PC-3 (cell line): ENCODE data around the gene SPEF1.

Source experiments
- EZH2 ChIP-seq: fragments of 300-600 bp; sonication (generic); IDR thresholded peaks from one replicate; pipeline ENCODE4 v1.6.1; 2017; ENCODE audit warnings: antibody characterized with exemption, mild to moderate bottlenecking, low read length; ENCODE audit not compliant: unreplicated experiment
- TF ChIP-seq, protein P1 (sequence below): fragments of 300-600 bp; sonication (generic); conservative IDR thresholded peaks from 2 replicates; pipeline ENCODE4 v1.5.1; 2017; ENCODE audit warnings: antibody characterized with exemption, low read depth, mild to moderate bottlenecking, low read length

DNA sequence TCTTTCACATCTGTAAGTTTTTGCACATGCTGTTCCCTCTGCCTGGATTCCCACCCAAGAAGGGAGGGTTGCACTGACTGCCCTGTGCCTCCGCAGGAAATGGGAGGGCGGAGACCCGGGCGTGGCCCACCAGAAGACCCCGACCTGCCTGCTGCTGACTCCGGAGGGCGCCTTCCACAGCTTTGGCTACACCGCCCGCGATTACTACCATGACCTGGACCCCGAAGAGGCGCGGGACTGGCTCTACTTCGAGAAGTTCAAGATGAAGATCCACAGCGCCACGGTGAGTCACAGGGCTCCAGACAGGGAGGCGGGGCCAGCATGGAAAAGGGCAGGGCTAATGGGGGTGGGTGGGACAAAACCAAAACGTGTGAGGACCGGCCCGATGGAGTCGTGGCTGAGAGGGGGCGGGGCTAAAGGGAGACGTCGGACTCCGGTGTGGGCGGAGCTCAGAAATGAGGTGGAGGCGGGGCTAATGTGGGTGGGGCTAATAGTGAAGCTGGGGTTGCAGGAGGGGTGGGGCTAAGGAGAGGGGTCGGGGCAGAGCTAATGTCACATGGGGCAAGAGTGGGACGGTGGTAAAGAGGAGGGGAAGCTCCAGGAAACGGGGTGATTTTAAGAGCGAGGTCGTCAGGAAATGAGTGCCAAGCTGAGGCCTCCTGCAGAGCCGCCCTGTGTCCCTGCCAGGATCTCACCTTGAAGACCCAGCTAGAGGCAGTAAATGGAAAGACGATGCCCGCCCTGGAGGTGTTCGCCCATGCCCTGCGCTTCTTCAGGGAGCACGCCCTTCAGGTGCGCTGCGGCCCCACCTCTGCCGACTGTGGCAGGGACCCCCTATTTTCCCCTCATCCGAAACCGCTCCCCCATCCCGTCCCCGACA lies 36.2 kb downstream of the SPEF1 start:
- TF ChIP-seq, protein P1, sequence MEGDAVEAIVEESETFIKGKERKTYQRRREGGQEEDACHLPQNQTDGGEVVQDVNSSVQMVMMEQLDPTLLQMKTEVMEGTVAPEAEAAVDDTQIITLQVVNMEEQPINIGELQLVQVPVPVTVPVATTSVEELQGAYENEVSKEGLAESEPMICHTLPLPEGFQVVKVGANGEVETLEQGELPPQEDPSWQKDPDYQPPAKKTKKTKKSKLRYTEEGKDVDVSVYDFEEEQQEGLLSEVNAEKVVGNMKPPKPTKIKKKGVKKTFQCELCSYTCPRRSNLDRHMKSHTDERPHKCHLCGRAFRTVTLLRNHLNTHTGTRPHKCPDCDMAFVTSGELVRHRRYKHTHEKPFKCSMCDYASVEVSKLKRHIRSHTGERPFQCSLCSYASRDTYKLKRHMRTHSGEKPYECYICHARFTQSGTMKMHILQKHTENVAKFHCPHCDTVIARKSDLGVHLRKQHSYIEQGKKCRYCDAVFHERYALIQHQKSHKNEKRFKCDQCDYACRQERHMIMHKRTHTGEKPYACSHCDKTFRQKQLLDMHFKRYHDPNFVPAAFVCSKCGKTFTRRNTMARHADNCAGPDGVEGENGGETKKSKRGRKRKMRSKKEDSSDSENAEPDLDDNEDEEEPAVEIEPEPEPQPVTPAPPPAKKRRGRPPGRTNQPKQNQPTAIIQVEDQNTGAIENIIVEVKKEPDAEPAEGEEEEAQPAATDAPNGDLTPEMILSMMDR: no peak
- TF ChIP-seq EZH2: no peak
